IMR-90 (cell line): ENCODE results near the gene ELL. TPM values are rescaled to one million over a fixed set of nuclear protein-coding genes. Genes with fewer than 3 reads are reported as not detected.

Experiments
- ATAC-seq: fragments of 200-7000 bp; cut with Tn5 transposase; 2 replicates; pipeline ENCODE4 v1.9.1; 2020; ENCODE audit warnings: low read depth, mild to moderate bottlenecking, moderate library complexity
- BruUV-seq: library from RNA; stranded (reverse); fragments of 400-500 nt; replicated peaks from 2 replicates; lab custom pipeline; 2021; lab: Mats Ljungman, UMichigan
- CTCF ChIA-PET: fragments of 300-600 bp; formaldehyde crosslinking; extraction: SDS; loops from one replicate; lab custom pipeline; 2021; ENCODE audit warnings: antibody characterized with exemption; lab: Yijun Ruan, JAX
- POLR2A ChIA-PET: fragments of 300-600 bp; sonication (Branson Sonifier 250); formaldehyde crosslinking; loops from one replicate; lab custom pipeline; 2022; ENCODE audit warnings: antibody characterized with exemption; ENCODE audit not compliant: unreplicated experiment; lab: Charles Lee
- DNase-seq: peaks from one replicate; pipeline ENCODE4 v3.0.0; 2013
- H2AFZ ChIP-seq: replicated peaks from 2 replicates; pipeline ENCODE3; 2013; ENCODE audit warnings: low read length, mild to moderate bottlenecking; ENCODE audit not compliant: poor library complexity
- H2AK5ac ChIP-seq: 2 replicates; pipeline ENCODE4 v1.6.1; 2013; ENCODE audit warnings: low read depth, low read length, inconsistent platforms
- H2AK9ac ChIP-seq: replicated peaks from 2 replicates; pipeline ENCODE3; 2013; ENCODE audit warnings: mild to moderate bottlenecking, low read depth, low read length, moderate library complexity; ENCODE audit not compliant: poor library complexity
- H2BK120ac ChIP-seq: 2 replicates; pipeline ENCODE4 v1.6.1; 2013; ENCODE audit warnings: low read depth, low read length, inconsistent platforms
- H2BK15ac ChIP-seq: 3 replicates; pipeline ENCODE4 v1.6.1; 2013; ENCODE audit warnings: low read depth, low read length, inconsistent platforms
- H2BK20ac ChIP-seq: 2 replicates; pipeline ENCODE4 v1.6.1; 2013; ENCODE audit warnings: low read depth, mild to moderate bottlenecking, inconsistent platforms, low read length, moderate library complexity
- H2BK5ac ChIP-seq: 2 replicates; pipeline ENCODE4 v1.6.1; 2013; ENCODE audit warnings: mild to moderate bottlenecking, low read depth, low read length, inconsistent platforms; ENCODE audit not compliant: poor library complexity, severe bottlenecking
- H3K14ac ChIP-seq: replicated peaks from 2 replicates; pipeline ENCODE4 v1.6.1; 2013; ENCODE audit warnings: low read depth, low read length, inconsistent platforms
- H3K18ac ChIP-seq: 2 replicates; pipeline ENCODE4 v1.6.1; 2013; ENCODE audit warnings: low read depth, low read length, control low read depth
- H3K23ac ChIP-seq: 2 replicates; pipeline ENCODE4 v1.6.1; 2013; ENCODE audit warnings: low read depth, low read length, inconsistent platforms
- H3K27ac ChIP-seq: 2 replicates; pipeline ENCODE4 v1.5.1; 2013; ENCODE audit warnings: mild to moderate bottlenecking, control low read depth, low read length; ENCODE audit not compliant: insufficient read depth
- H3K27me3 ChIP-seq: 2 replicates; pipeline ENCODE4 v1.6.1; 2013; ENCODE audit warnings: low read length; ENCODE audit not compliant: control insufficient read depth, insufficient read depth
- H3K36me3 ChIP-seq: 2 replicates; pipeline ENCODE4 v1.6.1; 2013; ENCODE audit warnings: low read length, mixed read lengths; ENCODE audit not compliant: control insufficient read depth, insufficient read depth
- H3K4ac ChIP-seq: 2 replicates; pipeline ENCODE4 v1.6.1; 2013; ENCODE audit warnings: low read depth, low read length, inconsistent platforms
- H3K4me1 ChIP-seq: 2 replicates; pipeline ENCODE4 v1.6.1; 2013; ENCODE audit warnings: low read length, mixed read lengths; ENCODE audit not compliant: control insufficient read depth, insufficient read depth
- H3K4me2 ChIP-seq: 2 replicates; pipeline ENCODE4 v1.6.1; 2013; ENCODE audit warnings: low read depth, mild to moderate bottlenecking, control low read depth, low read length, moderate library complexity
- H3K4me3 ChIP-seq: 2 replicates; pipeline ENCODE4 v1.5.1; 2013; ENCODE audit warnings: low read depth, mild to moderate bottlenecking, control low read depth, low read length, moderate library complexity; ENCODE audit not compliant: insufficient read depth
- H3K56ac ChIP-seq: 2 replicates; pipeline ENCODE4 v1.6.1; 2013; ENCODE audit warnings: low read length, inconsistent platforms; ENCODE audit not compliant: insufficient read depth; ENCODE audit errors: extremely low read depth
- H3K79me1 ChIP-seq, 2 experiments: 2 replicates each; pipeline ENCODE4 v1.6.1; 2013; ENCODE audit warnings: low read length in 2 of 2, inconsistent platforms in 1 of 2, low read depth in 1 of 2
- H3K9ac ChIP-seq: 2 replicates; pipeline ENCODE4 v1.6.1; 2013; ENCODE audit warnings: low read depth, low read length, control low read depth
- H3K9me1 ChIP-seq: 2 replicates; pipeline ENCODE4 v1.6.1; 2013; ENCODE audit warnings: low read length, inconsistent platforms; ENCODE audit not compliant: insufficient read depth
- H3K9me3 ChIP-seq: 2 replicates; pipeline ENCODE4 v1.6.1; 2013; ENCODE audit warnings: low read length; ENCODE audit not compliant: control insufficient read depth, insufficient read depth
- H4K20me1 ChIP-seq: 2 replicates; pipeline ENCODE4 v1.6.1; 2013; ENCODE audit warnings: low read length, inconsistent platforms; ENCODE audit not compliant: insufficient read depth
- H4K5ac ChIP-seq: 2 replicates; pipeline ENCODE4 v1.6.1; 2013; ENCODE audit warnings: mild to moderate bottlenecking, low read depth, low read length, control low read depth
- H4K8ac ChIP-seq, 2 experiments: 2 replicates each; pipeline ENCODE4 v1.6.1; 2013; ENCODE audit warnings: low read depth in 2 of 2, low read length in 2 of 2, control low read depth in 1 of 2, inconsistent platforms in 1 of 2
- H4K91ac ChIP-seq: 2 replicates; pipeline ENCODE4 v1.6.1; 2013; ENCODE audit warnings: low read depth, low read length, inconsistent platforms; ENCODE audit not compliant: insufficient read depth
- BHLHE40 ChIP-seq: fragments of 150-350 bp; IDR thresholded peaks from 2 replicates; pipeline ENCODE4 v1.6.1; 2016; ENCODE audit warnings: mild to moderate bottlenecking, low read depth, low read length
- CEBPB ChIP-seq: IDR thresholded peaks from 2 replicates; pipeline ENCODE4 v1.6.1; 2012; ENCODE audit warnings: low read depth, low read length, improper control_type of control experiment
- CHD1 ChIP-seq: IDR thresholded peaks from 2 replicates; pipeline ENCODE4 v1.6.1; 2012; ENCODE audit warnings: low read depth, low read length, improper control_type of control experiment
- CTCF ChIP-seq: conservative IDR thresholded peaks from 2 replicates; pipeline ENCODE4 v1.5.1; 2012; ENCODE audit warnings: mild to moderate bottlenecking, low read depth, low read length, improper control_type of control experiment
- ELK1 ChIP-seq: fragments of 150-350 bp; IDR thresholded peaks from 2 replicates; pipeline ENCODE4 v1.6.1; 2016; ENCODE audit warnings: low read depth, mild to moderate bottlenecking, low read length, moderate library complexity, borderline replicate concordance
- FOS ChIP-seq: fragments of 150-350 bp; IDR thresholded peaks from 2 replicates; pipeline ENCODE4 v1.6.1; 2016; ENCODE audit warnings: low read depth, low read length
- MAFK ChIP-seq: IDR thresholded peaks from 2 replicates; pipeline ENCODE4 v1.6.1; 2012; ENCODE audit warnings: low read depth, low read length, improper control_type of control experiment
- MAZ ChIP-seq: IDR thresholded peaks from 2 replicates; pipeline ENCODE4 v1.6.1; 2012; ENCODE audit warnings: low read depth, mild to moderate bottlenecking, low read length, improper control_type of control experiment, moderate library complexity, borderline replicate concordance
- MXI1 ChIP-seq: IDR thresholded peaks from 2 replicates; pipeline ENCODE4 v1.6.1; 2012; ENCODE audit warnings: low read depth, mild to moderate bottlenecking, low read length, moderate library complexity, borderline replicate concordance
- NFE2L2 ChIP-seq: fragments of 150-350 bp; IDR thresholded peaks from 2 replicates; pipeline ENCODE4 v1.6.1; 2016; ENCODE audit warnings: low read depth, mild to moderate bottlenecking, low read length
- POLR2A ChIP-seq: IDR thresholded peaks from 2 replicates; pipeline ENCODE4 v1.6.1; 2012; ENCODE audit warnings: mild to moderate bottlenecking, low read depth, low read length
- RAD21 ChIP-seq: IDR thresholded peaks from 2 replicates; pipeline ENCODE4 v1.6.1; 2012; ENCODE audit warnings: low read length, improper control_type of control experiment
- RCOR1 ChIP-seq: IDR thresholded peaks from 2 replicates; pipeline ENCODE4 v1.6.1; 2012; ENCODE audit warnings: mild to moderate bottlenecking, low read length, improper control_type of control experiment; ENCODE audit not compliant: insufficient replicate concordance
- RFX5 ChIP-seq: IDR thresholded peaks from 2 replicates; pipeline ENCODE4 v1.8.0; 2012; ENCODE audit warnings: low read depth, mild to moderate bottlenecking, low read length, moderate library complexity
- SMC3 ChIP-seq: fragments of 150-350 bp; IDR thresholded peaks from 2 replicates; pipeline ENCODE4 v1.6.1; 2016; ENCODE audit warnings: low read depth, mild to moderate bottlenecking, antibody characterized with exemption, low read length, moderate library complexity
- USF2 ChIP-seq: fragments of 150-350 bp; IDR thresholded peaks from 2 replicates; pipeline ENCODE4 v1.6.1; 2017; ENCODE audit warnings: mild to moderate bottlenecking, antibody characterized with exemption, low read length, low read depth
- WGBS, 2 experiments: methylation state at CpG; one replicate each; pipeline versions ENCODE4 v1.1.5 to v1.1.7; 2013; ENCODE audit warnings: missing lambda C conversion rate in 2 of 2; ENCODE audit not compliant: insufficient read length in 1 of 2; ENCODE audit errors: extremely low coverage in 2 of 2; 5-methylcytosine and 5-hydroxymethylcytosine counted together
- dilution Hi-C: fragments of 300-500 bp; cut with HindIII; formaldehyde crosslinking; loops from one replicate; pipeline ENCODE4 v1.14.3; 2018; ENCODE audit warnings: low sequenced_read_pairs; ENCODE audit not compliant: unreplicated experiment
- in situ Hi-C: fragments of 300-500 bp; cut with MboI; formaldehyde crosslinking; loops from 3 replicates; pipeline ENCODE4 v1.14.3; 2019; ENCODE audit warnings: low sequenced_read_pairs, inconsistent platforms, mixed read lengths
- intact Hi-C: fragments of 100-400 bp; cut with micrococcal nuclease; formaldehyde crosslinking; loops from 2 replicates; pipeline ENCODE4 v1.10.0; 2022
- polyA plus RNA-seq, 3 experiments: library from polyadenylated mRNA; depleted of rRNA; stranded (reverse); fragments of >200 nt; gene quantifications; 2 replicates each; pipeline ENCODE4 v1.2.3, GENCODE V29; 2012; ENCODE audit warnings: low replicate concordance in 1 of 3
- total RNA-seq: library from RNA; depleted of rRNA; stranded (reverse); fragments of >200 nt; gene quantifications from 2 replicates; pipeline ENCODE4 v1.2.3, GENCODE V29; 2012

ELL gene
- total and polyA plus RNA-seq, 2 of the 4 experiments (the other 2 are of a cell fraction), result 6.3 to 13.1 TPM

- ATAC-seq, result no peak
- H3K4ac ChIP-seq, result no peak overlapping the region
- peaks cover 22% of the 10 kb centered on the region for H3K4me1 ChIP-seq
- H3K27me3 ChIP-seq, result no peaks in the 10 kb centered on the region
- H3K4me2 ChIP-seq, result no peak overlapping the region
- H3K14ac ChIP-seq, result no peak overlapping the region
- no peak overlapping the region for H2AK5ac ChIP-seq
- peaks cover 100% of the 10 kb centered on the region for H4K20me1 ChIP-seq
- H3K9ac ChIP-seq, result no peak overlapping the region
- BruUV-seq, result no TSS peak
- no peak overlapping the region for H4K5ac ChIP-seq
- peaks cover 58% of the 10 kb centered on the region for H3K9me1 ChIP-seq
- H2BK5ac ChIP-seq, result no peak overlapping the region
- intact Hi-C loops, result no loop called here
- no peak for DNase-seq
- no peak overlapping the region for H3K27ac ChIP-seq
- no peak overlapping the region for H4K91ac ChIP-seq
- no peak overlapping the region for H3K18ac ChIP-seq
- H3K23ac ChIP-seq, result no peak overlapping the region
- H2AK9ac ChIP-seq, result no peak overlapping the region
- POLR2A ChIA-PET, result no interaction called here
- no peaks in the 10 kb centered on the region for H3K9me3 ChIP-seq
- no peak overlapping the region for H3K56ac ChIP-seq
- no peak overlapping the region for H2BK20ac ChIP-seq
- peaks cover 9 to 100% of the 10 kb centered on the region in 2 experiments for H3K79me1 ChIP-seq
- WGBS, 2 experiments, result 100% methylated on average over 2 of the region's 7 CpGs; no CpG with 5 or more reads in 1 of the 2 experiments
- no peak overlapping the region for H2AFZ ChIP-seq
- no peak overlapping the region for H4K8ac ChIP-seq
- H3K4me3 ChIP-seq, result no peak overlapping the region
- dilution Hi-C loops, result no loop called here
- no peak overlapping the region for H2BK15ac ChIP-seq
- CTCF ChIA-PET, result no interaction called here
- TF ChIP-seq USF2 (no peak), CHD1 (no peak), BHLHE40 (no peak), NFE2L2 (no peak), MAZ (no peak), RFX5 (no peak), SMC3 (no peak), MAFK (no peak), CTCF (no peak), ELK1 (no peak), RAD21 (no peak), CEBPB (no peak), POLR2A (no peak), MXI1 (no peak), RCOR1 (no peak), FOS (no peak)
- in situ Hi-C loops, result no loop called here
- H3K36me3 ChIP-seq, result no peaks in the 10 kb centered on the region
- no peak overlapping the region for H2BK120ac ChIP-seq
Measured at GRCh38 chr19:18502246-18502637, 19.6 kb downstream of the ELL start.
